ENCODE measurements around the gene NRN1L.

GRCh38 chr16:67845291-67846062, 39.2 kb upstream of the NRN1L start:
- TF ChIP-seq POLR2AphosphoS5 (IDR thresholded peaks at IDR 0.05), result no peak
- TF ChIP-seq CTCF (IDR thresholded peaks at IDR 0.05), result no peak
